SK-N-SH (cell line): ENCODE results near the gene DHDH. TPM values are rescaled to one million over a fixed set of nuclear protein-coding genes. Genes with fewer than 3 reads are reported as not detected.

Source experiments
- CTCF ChIA-PET: fragments of 300-600, 350-600 bp; formaldehyde crosslinking; extraction: SDS; loops from one replicate; lab custom pipeline; 2021; lab: Yijun Ruan, JAX
- POLR2A ChIA-PET: fragments of 350-600 bp; sonication (Branson Sonifier 250); formaldehyde crosslinking; extraction: SDS; loops from one replicate; lab custom pipeline; 2020; ENCODE audit warnings: antibody characterized with exemption, inconsistent platforms; lab: Yijun Ruan, JAX
- DNase-seq: peaks from one replicate; pipeline ENCODE4 v3.0.0; 2012
- H2AFZ ChIP-seq: fragments of 200-600 bp; sonication (generic); 2 replicates; pipeline ENCODE4 v1.8.1; 2016; ENCODE audit warnings: antibody characterized with exemption, mild to moderate bottlenecking, low read depth
- H3F3A ChIP-seq: fragments of 200-600 bp; sonication (generic); replicated peaks from 2 replicates; pipeline ENCODE3; 2016; ENCODE audit warnings: antibody characterized with exemption, mild to moderate bottlenecking; ENCODE audit not compliant: insufficient read depth
- H3K27ac ChIP-seq, 2 experiments: fragments of 200-500 bp in 1 of 2; fragments of 200-600 bp in 1 of 2; sonication (Bioruptor generic) in 1 of 2; sonication (generic), shearing (Covaris generic) in 1 of 2; 2 replicates each; pipeline versions ENCODE4 v1.5.1 to v1.6.1; 2014 to 2016; ENCODE audit warnings: low read depth in 2 of 2, inconsistent platforms in 1 of 2, low read length in 1 of 2, mild to moderate bottlenecking in 1 of 2, mixed read lengths in 1 of 2
- H3K27me3 ChIP-seq: fragments of 200-600 bp; sonication (generic), shearing (Covaris generic); 2 replicates; pipeline ENCODE4 v1.6.1; 2016; ENCODE audit warnings: mixed run types; ENCODE audit not compliant: insufficient read depth
- H3K36me3 ChIP-seq, 2 experiments: fragments of 200-500 bp in 1 of 2; fragments of 200-600 bp in 1 of 2; sonication (Bioruptor generic) in 1 of 2; sonication (generic) in 1 of 2; replicated peaks in 1 of 2; 2 replicates each; pipeline versions ENCODE3 to v1.5.1; 2014 to 2016; ENCODE audit warnings: low read length in 1 of 2, mild to moderate bottlenecking in 1 of 2; ENCODE audit not compliant: insufficient read depth in 2 of 2, control insufficient read depth in 1 of 2
- H3K4me1 ChIP-seq, 2 experiments: fragments of 200-500 bp in 1 of 2; fragments of 200-600 bp in 1 of 2; sonication (Bioruptor generic) in 1 of 2; sonication (generic), shearing (Covaris generic) in 1 of 2; 2 replicates each; pipeline versions ENCODE4 v1.5.1 to v1.6.1; 2014 to 2016; ENCODE audit warnings: low read depth in 1 of 2, low read length in 1 of 2, mixed run types in 1 of 2; ENCODE audit not compliant: insufficient read depth in 2 of 2, control insufficient read depth in 1 of 2
- H3K4me2 ChIP-seq: fragments of 200-600 bp; sonication (generic), shearing (Covaris generic); 2 replicates; pipeline ENCODE4 v1.6.1; 2017; ENCODE audit warnings: mixed run types
- H3K4me3 ChIP-seq, 2 experiments: fragments of 200-500 bp in 1 of 2; fragments of 200-600 bp in 1 of 2; sonication (Bioruptor generic) in 1 of 2; sonication (generic), shearing (Covaris generic) in 1 of 2; 2 replicates each; pipeline versions ENCODE4 v1.5.1 to v1.8.1; 2014 to 2016; ENCODE audit warnings: low read depth in 2 of 2, inconsistent platforms in 1 of 2, low read length in 1 of 2, mild to moderate bottlenecking in 1 of 2, mixed read lengths in 1 of 2, moderate library complexity in 1 of 2
- H3K79me2 ChIP-seq: fragments of 200-600 bp; sonication (generic); 2 replicates; pipeline ENCODE4 v1.8.1; 2017; ENCODE audit warnings: mild to moderate bottlenecking; ENCODE audit not compliant: insufficient read depth
- H3K9ac ChIP-seq: fragments of 200-600 bp; sonication (generic); 2 replicates; pipeline ENCODE4 v1.6.1; 2017; ENCODE audit warnings: mixed run types
- H3K9me2 ChIP-seq: fragments of 200-600 bp; sonication (generic); 2 replicates; pipeline ENCODE4 v1.6.1; 2017; ENCODE audit warnings: mixed run types
- H3K9me3 ChIP-seq: fragments of 200-600 bp; sonication (generic); 2 replicates; pipeline ENCODE4 v1.6.1; 2017; ENCODE audit warnings: mixed run types, mild to moderate bottlenecking, moderate library complexity
- H4K20me1 ChIP-seq: fragments of 200-600 bp; sonication (generic); 2 replicates; pipeline ENCODE4 v1.6.1; 2017; ENCODE audit warnings: mild to moderate bottlenecking, mixed run types; ENCODE audit not compliant: insufficient read depth
- ELF1 ChIP-seq: IDR thresholded peaks from 2 replicates; pipeline ENCODE4 v1.4.0; 2012
- EP300 ChIP-seq, 2 experiments: IDR thresholded peaks; 2 replicates each; pipeline versions ENCODE4 v1.4.0 to v1.6.1; 2012; ENCODE audit warnings: borderline replicate concordance in 1 of 2, low read depth in 1 of 2, low read length in 1 of 2
- EZH2phosphoT487 ChIP-seq: fragments of 200-600 bp; sonication (generic); IDR thresholded peaks from 2 replicates; pipeline ENCODE4 v1.6.1; 2017; ENCODE audit warnings: low read depth, mixed run types, mild to moderate bottlenecking, antibody characterized with exemption, moderate library complexity, borderline replicate concordance
- GATA2 ChIP-seq: sonication (generic); formaldehyde crosslinking; IDR thresholded peaks from 2 replicates; pipeline ENCODE4 v1.5.0; 2020; ENCODE audit warnings: mild to moderate bottlenecking, missing genetic modification reagents
- JUND ChIP-seq: IDR thresholded peaks from 2 replicates; pipeline ENCODE4 v1.4.0; 2012
- MEF2A ChIP-seq: IDR thresholded peaks from 2 replicates; pipeline ENCODE4 v1.4.0; 2012; ENCODE audit warnings: low read depth, borderline replicate concordance
- MXI1 ChIP-seq: IDR thresholded peaks from 2 replicates; pipeline ENCODE4 v1.6.1; 2012; ENCODE audit warnings: mild to moderate bottlenecking, low read depth, low read length, improper control_type of control experiment
- PBX3 ChIP-seq: IDR thresholded peaks from 2 replicates; pipeline ENCODE4; 2012
- POLR2AphosphoS5 ChIP-seq: IDR thresholded peaks from 2 replicates; pipeline ENCODE4 v1.6.1; 2012; ENCODE audit warnings: low read depth, low read length
- RAD21 ChIP-seq: IDR thresholded peaks from 2 replicates; pipeline ENCODE4 v1.6.1; 2012; ENCODE audit warnings: mild to moderate bottlenecking, low read length
- RCOR1 ChIP-seq: fragments of 150-350 bp; IDR thresholded peaks from 2 replicates; pipeline ENCODE4 v1.6.1; 2017; ENCODE audit warnings: antibody characterized with exemption, low read length
- REST ChIP-seq: IDR thresholded peaks from 2 replicates; pipeline ENCODE4 v1.6.1; 2012; ENCODE audit warnings: mild to moderate bottlenecking, low read depth, low read length, moderate library complexity
- RFX5 ChIP-seq: IDR thresholded peaks from 2 replicates; pipeline ENCODE4 v1.6.1; 2012; ENCODE audit warnings: mild to moderate bottlenecking, improper control_type of control experiment, low read length
- RXRA ChIP-seq: IDR thresholded peaks from 2 replicates; pipeline ENCODE4 v1.4.0; 2012; ENCODE audit warnings: low read depth, mild to moderate bottlenecking, borderline replicate concordance
- SIN3A ChIP-seq: IDR thresholded peaks from 2 replicates; pipeline ENCODE4 v1.6.1; 2012; ENCODE audit warnings: low read depth, mild to moderate bottlenecking, low read length, moderate library complexity, borderline replicate concordance
- TAF1 ChIP-seq: IDR thresholded peaks from 2 replicates; pipeline ENCODE4 v1.6.1; 2012; ENCODE audit warnings: low read depth, mild to moderate bottlenecking, low read length, moderate library complexity, borderline replicate concordance
- USF1 ChIP-seq: IDR thresholded peaks from 2 replicates; pipeline ENCODE4 v1.4.0; 2012; ENCODE audit warnings: low read depth, borderline replicate concordance
- USF2 ChIP-seq: fragments of 150-350 bp; IDR thresholded peaks from 2 replicates; pipeline ENCODE4 v1.6.1; 2017; ENCODE audit warnings: antibody characterized with exemption, low read length, low read depth, borderline replicate concordance
- WGBS: methylation state at CpG from one replicate; pipeline ENCODE4 v1.1.6; 2017; ENCODE audit warnings: low lambda C conversion rate; 5-methylcytosine and 5-hydroxymethylcytosine counted together
- polyA plus RNA-seq, 3 experiments: library from polyadenylated mRNA; depleted of rRNA; stranded (reverse); fragments of >200 nt; gene quantifications; 2 replicates each; pipeline ENCODE4 v1.2.3, GENCODE V29; 2012

Gene DHDH
- polyA plus RNA-seq, 1 of the 3 experiments (the other 2 are of a cell fraction): 0.72 TPM

GRCh38 chr19:48968813-48969218 is 35.3 kb downstream of the DHDH start:
- Histone ChIP-seq H3K4me2 (no peak overlapping the region), H3K36me3 (peaks cover 13 to 36% of the 10 kb centered on the region in 2 experiments), H3K27ac (no peak overlapping the region), H4K20me1 (peaks cover 18% of the 10 kb centered on the region), H3F3A (peaks cover 46% of the 10 kb centered on the region), H3K4me3 (no peak overlapping the region), H3K4me1 (peaks cover 10 to 20% of the 10 kb centered on the region in 2 experiments; a peak in 3 of 4 replicates), H3K9me3 (no peaks in the 10 kb centered on the region), H3K9me2 (no peaks in the 10 kb centered on the region), H3K79me2 (peaks cover 19% of the 10 kb centered on the region), H2AFZ (no peak overlapping the region), H3K27me3 (no peaks in the 10 kb centered on the region), H3K9ac (no peak overlapping the region)
- 90% methylated on average over 15 of the region's 15 CpGs for WGBS
- DNase-seq: no peak
- ChIA-PET POLR2A (interaction anchor here (0.6 to 0.9 kb wide), 2 partner anchors 15 to 658 kb away, joined by 3 read pairs; no protein-coding TSS in a partner anchor), CTCF (interaction anchor here (3.5 kb wide), 1 partner anchor 180 kb away, joined by 39 read pairs; no protein-coding TSS in a partner anchor)
- TF ChIP-seq EP300 (IDR thresholded peaks at IDR 0.05; ENCODE audit: borderline replicate concordance in 1 of 2, low read depth in 1 of 2, low read length in 1 of 2): no peak
- no peak for TF ChIP-seq REST
- TF ChIP-seq ELF1: no peak
- no peak for TF ChIP-seq JUND
- TF ChIP-seq RAD21: no peak
- TF ChIP-seq USF1: no peak
- no peak for TF ChIP-seq SIN3A
- TF ChIP-seq USF2: no peak
- TF ChIP-seq PBX3: no peak
- no peak for TF ChIP-seq RXRA
- TF ChIP-seq EZH2phosphoT487: no peak
- TF ChIP-seq RCOR1: no peak
- TF ChIP-seq MXI1: no peak
- no peak for TF ChIP-seq TAF1
- TF ChIP-seq RFX5: no peak
- no peak for TF ChIP-seq GATA2 (CRISPR knock-in tag)
- no peak for TF ChIP-seq MEF2A
- TF ChIP-seq POLR2AphosphoS5: no peak
